SH-SY5Y (cell line): ENCODE results near the gene THSD4.

Experiments used
- GATA2 ChIP-seq: IDR thresholded peaks from 2 replicates; pipeline ENCODE4 v1.6.1; 2011; ENCODE audit warnings: mild to moderate bottlenecking, low read depth, low read length
- GATA3 ChIP-seq: IDR thresholded peaks from 2 replicates; pipeline ENCODE4 v1.6.1; 2011; ENCODE audit warnings: low read depth, mild to moderate bottlenecking, low read length, moderate library complexity

- TF ChIP-seq GATA2 (no peak), GATA3 (no peak)
Measured at GRCh38 chr15:71396536-71397125, 281.4 kb downstream of the THSD4 start.
